ENCODE results near the gene EFHD2. TPM values are rescaled to one million over a fixed set of nuclear protein-coding genes. Genes with fewer than 3 reads are reported as not detected.

EFHD2 gene
- total RNA-seq, 4 donors from 2014 or later: 88.0 to 188 (median 174) TPM

- Histone ChIP-seq H3K36me3 (no peaks in the 10 kb centered on the region), H3K27me3 (no peaks in the 10 kb centered on the region), H3K9me3 (no peaks in the 10 kb centered on the region), H3K27ac (peak overlapping the region; percentile 11 to 54 (median 41)), H3K4me3 (no peak overlapping the region), H3K4me1 (peaks cover 4 to 20% (median 11%) of the 10 kb centered on the region in 4 donors)
- in situ Hi-C loops (cut with MboI; ENCODE audit: low pct_ligation_motif_present in 1 of 4, low pct_unique_long_range_greater_than_20kb in 1 of 4, low sequenced_read_pairs in 3 of 4) (no loop called here), intact Hi-C loops (cut with DNase I; ENCODE audit: low total_unique reads) (no loop called here)
- no peak for DNase-seq
- 42 to 57% methylated on average over 6 to 11 of the region's 11 CpGs for WGBS, 2 donors (ENCODE audit: low coverage in 1 of 2)
- no peak for TF ChIP-seq EP300 (IDR thresholded peaks at IDR 0.05; ENCODE audit: low read depth)
- TF ChIP-seq POLR2A (IDR thresholded peaks at IDR 0.05): no peak
- TF ChIP-seq CTCF (IDR thresholded peaks at IDR 0.05): no peak
- no peak for TF ChIP-seq POLR2AphosphoS5 (IDR thresholded peaks at IDR 0.05)
Observed at GRCh38 chr1:15406614-15407559, 2.8 kb upstream of the EFHD2 start.

GRCh38 chr1:15407580-15407979 lies 2.1 kb upstream of the EFHD2 start:
- intact Hi-C loops (cut with DNase I; ENCODE audit: low total_unique reads): no loop called here
- no peaks in the 10 kb centered on the region for H3K27me3 ChIP-seq
- no peak for DNase-seq
- H3K4me1 ChIP-seq: peaks cover 7 to 27% (median 18%) of the 10 kb centered on the region in 4 donors
- WGBS, 2 donors (ENCODE audit: low coverage in 1 of 2): 71% methylated on average over 7 of the region's 7 CpGs; no CpG with 5 or more reads in 1 of the 2 donors
- TF ChIP-seq CTCF (IDR thresholded peaks at IDR 0.05): no peak
- TF ChIP-seq POLR2A (IDR thresholded peaks at IDR 0.05): no peak
- TF ChIP-seq POLR2AphosphoS5 (IDR thresholded peaks at IDR 0.05): no peak
- no peak for TF ChIP-seq EP300 (IDR thresholded peaks at IDR 0.05; ENCODE audit: low read depth)
- no peak overlapping the region for H3K4me3 ChIP-seq
- no peaks in the 10 kb centered on the region for H3K9me3 ChIP-seq
- in situ Hi-C loops (cut with MboI; ENCODE audit: low pct_ligation_motif_present in 1 of 4, low pct_unique_long_range_greater_than_20kb in 1 of 4, low sequenced_read_pairs in 3 of 4): no loop called here
- H3K27ac ChIP-seq: peak overlapping the region; percentile 11 to 54 (median 41)
- no peaks in the 10 kb centered on the region for H3K36me3 ChIP-seq

GRCh38 chr1:15408890-15409387 lies 749 bp upstream of the EFHD2 start:
- H3K4me3 ChIP-seq: peak overlapping the region; percentile 83 to 97 (median 92)
- no peaks in the 10 kb centered on the region for H3K36me3 ChIP-seq
- WGBS, 2 donors (ENCODE audit: low coverage in 1 of 2): 37 to 80% methylated on average over 1 to 14 of the region's 14 CpGs
- peak overlapping the region; percentile 84 to 93 (median 88) for H3K27ac ChIP-seq
- in situ Hi-C loops (cut with MboI; ENCODE audit: low pct_ligation_motif_present in 1 of 4, low pct_unique_long_range_greater_than_20kb in 1 of 4, low sequenced_read_pairs in 3 of 4): no loop called here
- no peaks in the 10 kb centered on the region for H3K9me3 ChIP-seq
- TF ChIP-seq CTCF (IDR thresholded peaks at IDR 0.05) (no peak), EP300 (IDR thresholded peaks at IDR 0.05; ENCODE audit: low read depth) (no peak), POLR2A (IDR thresholded peaks at IDR 0.05) (no peak), POLR2AphosphoS5 (IDR thresholded peaks at IDR 0.05) (no peak)
- H3K27me3 ChIP-seq: no peaks in the 10 kb centered on the region
- no peak for DNase-seq
- H3K4me1 ChIP-seq: peaks cover 11 to 40% (median 32%) of the 10 kb centered on the region in 4 donors
- intact Hi-C loops (cut with DNase I; ENCODE audit: low total_unique reads): no loop called here

- H3K27me3 ChIP-seq: no peaks in the 10 kb centered on the region
- peaks cover 11 to 50% (median 42%) of the 10 kb centered on the region in 4 donors for H3K4me1 ChIP-seq
- H3K9me3 ChIP-seq: no peaks in the 10 kb centered on the region
- H3K27ac ChIP-seq: peak overlapping the region; percentile 84 to 93 (median 88)
- TF ChIP-seq POLR2A (IDR thresholded peaks at IDR 0.05): no peak
- no peak for TF ChIP-seq POLR2AphosphoS5 (IDR thresholded peaks at IDR 0.05)
- no peak for TF ChIP-seq EP300 (IDR thresholded peaks at IDR 0.05; ENCODE audit: low read depth)
- no peak for TF ChIP-seq CTCF (IDR thresholded peaks at IDR 0.05)
- no peak for DNase-seq
- H3K36me3 ChIP-seq: no peaks in the 10 kb centered on the region
- in situ Hi-C loops (cut with MboI; ENCODE audit: low pct_ligation_motif_present in 1 of 4, low pct_unique_long_range_greater_than_20kb in 1 of 4, low sequenced_read_pairs in 3 of 4): no loop called here
- WGBS, 2 donors (ENCODE audit: low coverage in 1 of 2): 2% methylated on average over 19 of the region's 53 CpGs; no CpG with 5 or more reads in 1 of the 2 donors
- H3K4me3 ChIP-seq: peak overlapping the region; percentile 83 to 97 (median 92)
- intact Hi-C loops (cut with DNase I; ENCODE audit: low total_unique reads): no loop called here
Observed at GRCh38 chr1:15410223-15410883, 665 bp downstream of the EFHD2 start.

All from transverse colon (tissue), 4 donors.